Measurements from ENCODE around the gene PAPSS2.
"Not testable (repeated sequence)": the region's sequence is repeated elsewhere in the genome, so short reads cannot be mapped to it uniquely, and the experiment has no call there.

PAPSS2 gene

GRCh38 chr10:87721781-87722180 is 62.1 kb downstream of the PAPSS2 start:
- no peak overlapping the region for H3K4me3 ChIP-seq (ENCODE audit: low read depth, low read length)
- TF ChIP-seq CTCF (IDR thresholded peaks at IDR 0.05; ENCODE audit: low read depth, low read length) = no peak

- H3K4me3 ChIP-seq (ENCODE audit: low read depth, low read length) = no peak overlapping the region
- TF ChIP-seq CTCF (IDR thresholded peaks at IDR 0.05; ENCODE audit: low read depth, low read length) = no peak
These were observed 63.0 kb downstream of the PAPSS2 start for GRCh38 chr10:87722716-87723115.

- no peak for TF ChIP-seq CTCF (IDR thresholded peaks at IDR 0.05; ENCODE audit: low read depth, low read length)
- no peak overlapping the region for H3K4me3 ChIP-seq (ENCODE audit: low read depth, low read length)
These were observed 63.8 kb downstream of the PAPSS2 start for GRCh38 chr10:87723500-87723899.

GRCh38 chr10:87724789-87725188 is 65.1 kb downstream of the PAPSS2 start:
- no peak for TF ChIP-seq CTCF (IDR thresholded peaks at IDR 0.05; ENCODE audit: low read depth, low read length)
- no peak overlapping the region for H3K4me3 ChIP-seq (ENCODE audit: low read depth, low read length)

GRCh38 chr10:87729940-87730339 is 70.3 kb downstream of the PAPSS2 start:
- no peak for TF ChIP-seq CTCF (IDR thresholded peaks at IDR 0.05; ENCODE audit: low read depth, low read length)
- H3K4me3 ChIP-seq (ENCODE audit: low read depth, low read length) = no peak overlapping the region

- TF ChIP-seq CTCF (IDR thresholded peaks at IDR 0.05; ENCODE audit: low read depth, low read length) = no peak
- H3K4me3 ChIP-seq (ENCODE audit: low read depth, low read length) = no peak overlapping the region
These were observed 73.4 kb downstream of the PAPSS2 start for GRCh38 chr10:87733081-87733480.

GRCh38 chr10:87734987-87735827 is 75.5 kb downstream of the PAPSS2 start:
- H3K4me3 ChIP-seq (ENCODE audit: low read depth, low read length) = no peak overlapping the region
- TF ChIP-seq CTCF (IDR thresholded peaks at IDR 0.05; ENCODE audit: low read depth, low read length) = peak; percentile 61

GRCh38 chr10:87738253-87738652 is 78.6 kb downstream of the PAPSS2 start:
- not testable (repeated sequence) for H3K4me3 ChIP-seq (ENCODE audit: low read depth, low read length)

All from WI38 (cell line).